Neural cell (in vitro differentiated cells): ENCODE data around the gene AMPD1. TPM values are rescaled to one million over a fixed set of nuclear protein-coding genes. Genes with fewer than 3 reads are reported as not detected.

Experiments
- H2AFZ ChIP-seq: fragments of 200-600, 300-800 bp; sonication (generic), shearing (Covaris generic); 2 replicates; pipeline ENCODE4 v1.6.0; 2014; ENCODE audit warnings: low read depth, mild to moderate bottlenecking, antibody characterized with exemption, low read length, moderate library complexity
- H3F3A ChIP-seq: fragments of 200-600 bp; shearing (Covaris generic); 2 replicates; pipeline ENCODE4 v1.6.1; 2016; ENCODE audit warnings: mild to moderate bottlenecking, moderate library complexity, mixed read lengths, antibody characterized with exemption, low read length; ENCODE audit not compliant: insufficient read depth, poor library complexity, severe bottlenecking
- H3K27ac ChIP-seq: fragments of 200-600, 300-800 bp; sonication (generic), shearing (Covaris generic); 2 replicates; pipeline ENCODE4 v1.5.1; 2014; ENCODE audit warnings: mild to moderate bottlenecking, low read length, moderate library complexity
- H3K27me3 ChIP-seq: fragments of 300-800, 200-600 bp; sonication (generic), shearing (Covaris generic); 2 replicates; pipeline ENCODE4 v1.6.0; 2014; ENCODE audit warnings: mild to moderate bottlenecking, low read depth, low read length, moderate library complexity; ENCODE audit not compliant: insufficient read depth
- H3K36me3 ChIP-seq: fragments of 300-800, 200-600 bp; sonication (generic), shearing (Covaris generic); 2 replicates; pipeline ENCODE4 v1.5.1; 2014; ENCODE audit warnings: mild to moderate bottlenecking, antibody characterized with exemption, low read length, moderate library complexity; ENCODE audit not compliant: insufficient read depth
- H3K4me2 ChIP-seq: fragments of 300-800, 200-600 bp; sonication (generic), shearing (Covaris generic); 2 replicates; pipeline ENCODE4 v1.6.0; 2014; ENCODE audit warnings: mild to moderate bottlenecking, low read length
- H3K4me3 ChIP-seq: fragments of 300-800, 200-600 bp; sonication (generic), shearing (Covaris generic); 2 replicates; pipeline ENCODE4 v1.5.1; 2014; ENCODE audit warnings: mild to moderate bottlenecking, low read length, moderate library complexity
- H3K79me2 ChIP-seq: fragments of 200-600 bp; shearing (Covaris generic); replicated peaks from 2 replicates; pipeline ENCODE4 v1.6.0; 2014; ENCODE audit warnings: mild to moderate bottlenecking, low read length, moderate library complexity; ENCODE audit not compliant: insufficient read depth
- H3K9ac ChIP-seq: fragments of 300-800, 200-600 bp; sonication (generic), shearing (Covaris generic); 2 replicates; pipeline ENCODE4 v1.6.1; 2016; ENCODE audit warnings: mild to moderate bottlenecking, low read length, mixed read lengths
- H3K9me2 ChIP-seq: fragments of 200-600 bp; shearing (Covaris generic); 2 replicates; pipeline ENCODE4 v1.6.1; 2016; ENCODE audit warnings: mild to moderate bottlenecking, low read length, mixed read lengths; ENCODE audit not compliant: insufficient read depth
- H3K9me3 ChIP-seq: fragments of 200-600, 300-800 bp; sonication (generic), shearing (Covaris generic); 2 replicates; pipeline ENCODE4 v1.6.1; 2016; ENCODE audit warnings: mild to moderate bottlenecking, mixed run types, low read length, moderate library complexity, mixed read lengths
- H4K20me1 ChIP-seq: fragments of 200-600 bp; shearing (Covaris generic); 2 replicates; pipeline ENCODE4 v1.6.1; 2016; ENCODE audit warnings: mild to moderate bottlenecking, mixed run types; ENCODE audit not compliant: insufficient read depth
- CTCF ChIP-seq: fragments of 450-650 bp; IDR thresholded peaks from 2 replicates; pipeline ENCODE4 v1.5.1; 2014; ENCODE audit warnings: antibody characterized with exemption, mild to moderate bottlenecking, moderate library complexity; ENCODE audit not compliant: poor library complexity, severe bottlenecking
- EP300 ChIP-seq: fragments of 450-650 bp; conservative IDR thresholded peaks from 2 replicates; pipeline ENCODE4 v1.6.1; 2014; ENCODE audit warnings: antibody characterized with exemption, mild to moderate bottlenecking, moderate library complexity; ENCODE audit not compliant: poor library complexity, severe bottlenecking
- EZH2 ChIP-seq: fragments of 200-600, 300-800 bp; shearing (Covaris generic), sonication (generic); IDR thresholded peaks from 2 replicates; pipeline ENCODE4 v1.6.1; 2014; ENCODE audit warnings: antibody characterized with exemption, low read length, borderline replicate concordance, mild to moderate bottlenecking; ENCODE audit not compliant: insufficient read depth, poor library complexity, severe bottlenecking
- POLR2AphosphoS5 ChIP-seq: IDR thresholded peaks from 2 replicates; pipeline ENCODE4 v1.6.1; 2012
- RAD21 ChIP-seq: fragments of 450-650 bp; conservative IDR thresholded peaks from 2 replicates; pipeline ENCODE4 v1.6.1; 2014; ENCODE audit warnings: antibody characterized with exemption, mild to moderate bottlenecking, moderate library complexity
- REST ChIP-seq: IDR thresholded peaks from 2 replicates; pipeline ENCODE4 v1.6.1; 2012; ENCODE audit warnings: borderline replicate concordance
- SMC3 ChIP-seq: fragments of 450-650 bp; conservative IDR thresholded peaks from 2 replicates; pipeline ENCODE4 v1.6.1; 2014; ENCODE audit warnings: antibody characterized with exemption, mild to moderate bottlenecking, moderate library complexity; ENCODE audit not compliant: poor library complexity
- TAF1 ChIP-seq: IDR thresholded peaks from 2 replicates; pipeline ENCODE4 v1.6.1; 2012; ENCODE audit warnings: low read depth
- polyA plus RNA-seq: library from polyadenylated mRNA; depleted of rRNA; stranded (reverse); fragments of >200 nt; gene quantifications from 2 replicates; pipeline ENCODE4 v1.2.3, GENCODE V29; 2014

AMPD1 gene
- polyA plus RNA-seq, 1 donor from 2014 or later = not detected

DNA sequence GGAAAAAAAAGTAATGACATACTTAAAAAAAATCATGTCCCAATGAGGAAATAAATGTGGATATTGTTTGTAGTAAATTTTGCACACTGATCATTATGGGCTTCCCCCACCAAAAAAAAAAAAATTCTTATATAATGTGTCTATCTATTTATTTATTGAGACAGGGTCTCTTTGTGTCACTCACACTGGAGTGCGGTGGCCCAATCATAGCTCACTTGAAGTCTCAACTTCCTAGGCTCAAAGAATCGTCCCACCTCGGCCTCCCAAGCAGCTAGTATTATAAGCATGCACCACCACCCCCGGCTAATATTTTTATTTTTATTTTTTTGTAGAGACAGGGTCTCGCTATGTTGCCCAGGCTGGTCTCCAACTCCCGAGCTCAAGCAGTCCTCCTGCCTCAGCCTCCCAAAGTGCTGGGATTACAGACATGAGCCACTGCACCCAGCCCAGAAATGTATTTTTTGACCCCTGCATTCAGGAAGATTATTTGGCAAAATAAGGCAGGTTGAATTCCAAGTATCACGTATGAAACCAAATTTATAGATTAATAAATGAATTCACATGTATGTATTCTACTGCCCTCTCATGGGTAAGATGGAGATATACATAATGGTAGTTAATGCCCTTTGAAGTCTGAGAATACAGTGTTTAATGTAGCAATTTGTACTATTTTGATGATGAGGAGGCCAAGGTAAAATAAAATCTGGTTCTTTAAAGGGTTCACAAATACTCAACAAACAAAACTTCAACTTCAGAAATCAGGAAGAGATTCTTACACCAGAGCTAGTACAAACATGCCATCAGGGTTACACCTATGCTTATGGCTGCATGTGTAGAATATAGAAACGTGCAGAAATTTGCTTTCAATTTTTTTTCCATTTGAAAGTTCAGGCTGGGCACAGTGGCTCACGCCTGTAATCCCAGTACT, 24.1 kb downstream of the AMPD1 start:
- no peaks in the 10 kb centered on the region for H3K9me2 ChIP-seq
- H3K27ac ChIP-seq = no peak overlapping the region
- no peak overlapping the region for H2AFZ ChIP-seq
- no peaks in the 10 kb centered on the region for H3K79me2 ChIP-seq
- peaks cover 34% of the 10 kb centered on the region for H3K27me3 ChIP-seq
- TF ChIP-seq TAF1 (no peak), SMC3 (peak; percentile 55), RAD21 (peak; percentile 63), POLR2AphosphoS5 (no peak), EZH2 (no peak), REST (no peak), EP300 (no peak), CTCF (peak; percentile 66)
- H3K36me3 ChIP-seq = no peaks in the 10 kb centered on the region
- H3K4me3 ChIP-seq = no peak overlapping the region
- no peaks in the 10 kb centered on the region for H3F3A ChIP-seq
- H3K4me2 ChIP-seq = no peak overlapping the region
- no peaks in the 10 kb centered on the region for H4K20me1 ChIP-seq
- H3K9me3 ChIP-seq = no peaks in the 10 kb centered on the region
- no peak overlapping the region for H3K9ac ChIP-seq

GRCh38 chr1:114670083-114671010, 25.0 kb downstream of the AMPD1 start:
- Histone ChIP-seq H3F3A (no peaks in the 10 kb centered on the region), H3K9ac (peak overlapping the region; percentile 59), H3K4me3 (peak overlapping the region; percentile 87), H2AFZ (peak overlapping the region; percentile 78), H4K20me1 (no peaks in the 10 kb centered on the region), H3K27ac (no peak overlapping the region), H3K9me2 (no peaks in the 10 kb centered on the region), H3K9me3 (no peaks in the 10 kb centered on the region), H3K4me2 (no peak overlapping the region), H3K27me3 (peaks cover 38% of the 10 kb centered on the region), H3K79me2 (no peaks in the 10 kb centered on the region), H3K36me3 (no peaks in the 10 kb centered on the region)
- TF ChIP-seq CTCF = peak; percentile 19
- TF ChIP-seq REST = no peak
